ENCODE results near the gene SSB.
A peak's percentile ranks its signal among the peaks of the same experiment; 100 is the strongest.
"Not testable (repeated sequence)": the region's sequence is repeated elsewhere in the genome, so short reads cannot be mapped to it uniquely, and the experiment has no call there.

SSB gene
- total RNA-seq: 128 to 134 reads per million in 2 donors

DNA sequence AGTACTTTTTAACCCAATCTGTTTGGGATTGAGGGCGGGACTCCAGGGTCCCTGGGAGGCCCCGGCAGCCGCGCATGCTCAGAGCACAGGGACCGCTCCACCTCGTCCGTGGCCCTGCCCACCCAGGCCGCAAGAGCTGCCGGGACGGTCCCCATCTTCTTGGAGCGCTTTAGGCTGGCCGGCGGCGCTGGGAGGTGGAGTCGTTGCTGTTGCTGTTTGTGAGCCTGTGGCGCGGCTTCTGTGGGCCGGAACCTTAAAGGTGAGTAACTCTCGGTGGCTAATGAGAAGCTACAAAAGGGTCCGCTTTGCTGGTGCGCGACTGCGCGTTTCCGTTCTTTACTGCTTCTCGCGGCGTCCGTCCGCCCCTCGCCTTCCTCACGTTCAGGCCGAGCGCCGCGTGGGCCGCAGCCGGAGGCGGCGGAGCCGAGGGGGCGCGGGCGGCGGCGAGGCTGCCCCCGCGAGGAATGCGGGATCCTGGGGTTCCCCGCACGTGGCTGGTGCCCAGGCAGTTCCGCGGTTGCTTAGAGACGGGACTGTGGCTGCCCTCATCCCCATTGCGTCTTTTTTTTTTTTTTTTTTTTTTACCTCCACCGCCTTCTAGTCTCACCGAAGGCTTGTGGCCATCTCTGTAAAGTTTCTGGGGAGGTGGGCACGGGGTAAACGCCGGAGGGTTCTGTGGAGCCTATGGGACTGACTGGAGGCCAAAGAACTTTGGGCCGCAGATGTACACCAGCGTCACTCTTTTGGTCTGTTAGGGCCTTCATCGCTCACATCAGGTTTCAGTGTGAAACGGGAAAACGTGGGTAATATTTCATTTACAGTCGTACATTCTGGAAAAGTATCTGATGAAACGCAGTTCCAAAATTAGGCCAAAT, at the start of gene SSB:
TSS of gene SSB (plus strand) at position 154 of the 875 bp plus-strand sequence. CDS start 2,090 bp downstream, outside the sequence.
- DNase-seq: peak; percentile 88

DNA sequence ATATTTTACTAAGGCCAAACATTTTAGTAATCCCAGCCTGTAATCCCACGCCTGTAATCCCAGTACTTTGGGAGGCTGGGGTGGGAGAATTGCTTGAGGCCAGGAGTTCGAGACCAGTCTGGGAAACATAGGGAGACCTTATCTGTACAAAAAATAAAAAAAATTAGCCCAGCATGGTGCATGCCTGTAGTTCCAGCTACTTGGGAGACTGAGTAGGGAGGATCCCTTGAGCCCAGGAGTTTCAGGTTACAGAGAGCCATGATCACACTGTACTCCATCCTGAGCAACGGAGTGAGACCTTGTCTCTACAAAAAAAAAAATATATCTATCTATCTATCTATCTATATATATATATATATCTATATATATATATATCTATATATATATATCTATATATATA, 45.9 kb upstream of the SSB start:
- no peak for DNase-seq

DNA sequence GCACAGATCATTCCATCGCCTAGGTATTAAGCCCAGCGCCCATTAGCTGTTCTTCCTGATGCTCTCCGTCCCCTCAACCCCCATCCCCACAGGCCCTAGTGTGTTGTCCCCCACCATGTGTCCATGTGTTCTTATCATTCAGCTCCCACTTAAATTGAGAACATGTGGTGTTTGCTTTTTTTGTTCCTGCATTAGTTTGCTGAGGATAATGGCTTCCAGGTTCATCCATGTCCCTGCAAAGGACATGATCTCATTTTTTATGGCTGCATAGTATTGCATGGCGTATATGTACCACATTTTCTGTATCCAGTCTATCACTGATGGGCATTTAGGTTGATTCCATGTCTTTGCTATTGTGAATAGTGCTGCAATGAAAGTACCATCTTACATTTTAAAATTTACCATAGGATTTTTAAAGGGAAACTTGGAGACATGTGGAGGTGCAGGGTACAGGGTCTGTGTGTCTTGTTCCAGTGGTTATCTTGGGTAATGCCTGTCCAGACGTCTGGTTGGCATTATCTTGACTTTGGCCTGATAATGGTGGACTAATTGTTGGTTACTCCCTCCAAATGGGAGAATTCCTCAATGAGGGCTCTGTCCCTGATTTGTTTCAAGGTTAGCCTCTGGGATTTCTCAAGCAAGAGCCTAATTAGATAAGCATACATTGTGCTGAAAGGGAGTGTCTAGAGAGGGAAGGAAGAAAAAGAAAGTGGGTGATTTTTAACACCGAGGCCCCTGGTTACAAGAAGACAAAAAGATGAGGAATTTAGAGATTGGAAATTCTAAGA, 43.4 kb upstream of the SSB start:
- DNase-seq: no peak

DNA sequence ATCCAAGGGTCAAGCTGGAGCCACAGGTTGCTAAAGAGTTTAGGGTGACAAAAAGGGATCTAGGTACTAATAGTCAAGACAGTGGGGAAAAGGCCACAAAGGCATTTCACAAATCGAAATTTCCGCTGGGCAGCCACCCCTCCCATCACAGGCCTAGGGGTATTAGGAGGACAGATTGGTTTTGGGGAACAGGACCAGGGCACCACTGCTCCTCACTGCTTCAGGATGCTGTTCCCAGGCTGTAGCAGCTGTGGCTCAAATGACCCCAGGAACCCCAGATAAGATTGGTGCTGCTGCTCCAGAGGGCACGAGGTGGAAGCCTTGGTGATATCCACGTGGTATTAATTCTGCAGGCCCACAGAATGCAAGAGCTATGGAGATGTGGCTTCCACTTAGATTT, 42.3 kb upstream of the SSB start:
- no peak for DNase-seq

DNA sequence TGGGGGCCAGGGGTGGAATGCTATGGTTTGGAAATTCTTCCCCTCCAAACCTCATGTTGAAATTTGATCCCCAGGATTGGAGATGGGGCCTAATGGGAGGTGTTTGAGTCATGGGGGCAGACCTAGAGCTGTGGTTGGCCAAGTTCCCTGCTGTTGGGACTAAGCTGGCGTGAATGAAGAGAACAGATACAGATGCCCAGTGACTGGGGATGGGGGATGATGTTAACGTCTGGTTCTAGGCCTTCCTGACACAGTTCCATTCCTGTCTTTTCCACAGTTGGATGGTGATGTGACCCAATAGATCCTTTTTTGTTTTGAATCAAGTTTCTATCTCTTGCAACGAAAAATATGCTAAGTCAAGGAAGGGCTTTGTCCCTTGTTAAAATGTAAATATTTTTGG, 41.3 kb upstream of the SSB start:
- DNase-seq: no peak

DNA sequence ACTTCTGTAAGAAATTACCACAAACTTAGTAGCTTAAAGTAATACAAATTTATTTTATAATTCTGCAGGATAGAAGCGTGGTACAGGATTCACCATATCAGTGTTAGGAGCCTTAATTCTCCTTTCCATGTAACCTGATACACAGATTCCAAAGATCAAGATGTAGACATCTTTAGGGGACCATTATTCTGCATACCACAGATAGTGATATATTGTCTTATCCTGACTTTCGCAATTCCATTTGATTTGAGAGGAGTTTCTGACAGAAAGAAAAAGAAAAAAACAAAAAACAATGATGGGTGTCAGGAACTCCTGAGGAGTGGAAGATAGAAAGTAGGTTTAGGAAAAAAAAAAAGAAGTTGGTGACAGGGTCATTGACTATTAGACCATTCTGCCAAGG, 40.9 kb upstream of the SSB start:
- no peak for DNase-seq

DNA sequence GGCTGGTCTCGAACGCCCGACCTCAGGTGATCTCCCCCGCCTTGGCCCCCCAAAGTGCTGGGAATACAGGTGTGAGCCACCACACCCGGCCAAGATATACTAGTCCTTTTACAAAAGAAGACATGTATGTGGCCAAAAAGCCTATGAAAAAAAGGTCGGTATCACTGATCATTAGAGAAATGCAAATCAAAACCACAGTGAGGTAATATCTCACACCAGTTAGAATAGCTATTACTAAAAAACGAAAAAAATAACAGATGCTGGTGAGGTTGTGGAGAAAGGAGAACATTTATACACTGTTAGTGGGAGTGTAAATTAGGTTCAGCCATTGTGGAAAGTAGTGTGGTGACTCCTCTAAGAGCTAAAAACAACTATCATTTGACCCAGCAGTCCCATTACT, 38.7 kb upstream of the SSB start:
- DNase-seq: no peak

DNA sequence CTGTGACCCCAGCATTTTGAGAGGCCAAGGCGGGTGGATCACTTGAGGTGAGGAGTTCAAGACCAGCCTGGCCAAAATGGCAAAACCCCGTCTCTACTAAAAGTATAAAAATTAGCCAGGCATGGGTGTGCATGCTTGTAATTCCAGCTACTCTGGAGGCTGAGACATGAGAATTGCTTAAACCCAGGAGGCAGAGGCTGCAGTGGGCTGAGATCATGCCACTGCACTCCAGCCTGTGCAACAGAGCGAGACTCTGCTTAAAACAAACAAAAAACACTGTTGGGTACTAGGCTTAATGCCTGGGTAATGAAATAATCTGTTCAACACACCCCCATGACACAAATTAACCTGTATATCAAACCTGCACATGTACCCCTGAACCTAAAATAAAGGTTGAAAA, 37.9 kb upstream of the SSB start:
- DNase-seq: not testable (repeated sequence)

DNA sequence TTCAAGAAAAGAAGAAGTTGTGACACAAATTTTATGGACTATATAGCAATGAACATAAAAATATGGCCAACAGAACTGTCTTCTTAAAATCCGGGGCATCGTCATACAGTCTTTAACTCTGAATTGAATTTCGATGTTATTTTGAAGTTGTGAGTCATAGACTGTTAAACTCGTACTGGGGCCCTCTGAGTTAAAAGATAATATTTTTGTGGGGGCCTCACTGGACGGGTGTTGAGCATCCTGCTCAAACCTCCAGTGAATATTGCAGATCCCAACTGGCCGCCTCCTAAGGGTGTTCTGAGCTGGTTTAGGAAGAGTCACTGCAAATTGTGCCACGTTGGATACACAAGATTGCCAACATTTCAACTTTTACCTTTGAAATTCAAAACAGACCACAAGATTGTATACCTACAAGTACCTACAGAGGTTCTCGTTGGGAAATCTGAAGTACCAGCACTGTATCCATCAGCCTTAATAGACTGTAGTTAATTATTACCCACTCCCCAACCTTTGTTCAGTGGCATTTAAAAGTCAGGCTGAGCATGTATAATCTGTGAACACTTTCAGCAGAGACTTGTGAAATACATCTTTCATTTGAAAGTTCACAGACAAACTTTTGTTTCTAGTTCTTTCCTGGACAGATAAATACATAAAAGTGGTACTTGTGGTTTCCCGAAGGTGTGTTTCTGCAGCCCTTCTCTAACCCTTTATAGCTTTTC, 37.3 kb upstream of the SSB start:
- DNase-seq: no peak

DNA sequence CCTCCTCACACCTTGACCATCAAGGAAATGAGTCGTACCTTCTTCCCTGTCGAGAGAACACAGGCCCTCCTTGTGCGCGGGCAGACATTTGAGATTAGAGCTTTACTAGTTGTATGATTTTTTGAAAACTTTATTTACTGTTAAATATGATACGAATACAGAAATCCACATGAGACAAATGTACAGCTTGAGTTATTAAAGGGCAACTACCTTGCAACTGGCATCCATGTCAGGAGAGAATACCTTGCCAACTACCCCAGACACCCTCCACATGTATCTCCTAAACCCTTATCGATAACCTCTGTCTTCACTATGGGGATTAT, 36.7 kb upstream of the SSB start:
- DNase-seq: no peak

DNA sequence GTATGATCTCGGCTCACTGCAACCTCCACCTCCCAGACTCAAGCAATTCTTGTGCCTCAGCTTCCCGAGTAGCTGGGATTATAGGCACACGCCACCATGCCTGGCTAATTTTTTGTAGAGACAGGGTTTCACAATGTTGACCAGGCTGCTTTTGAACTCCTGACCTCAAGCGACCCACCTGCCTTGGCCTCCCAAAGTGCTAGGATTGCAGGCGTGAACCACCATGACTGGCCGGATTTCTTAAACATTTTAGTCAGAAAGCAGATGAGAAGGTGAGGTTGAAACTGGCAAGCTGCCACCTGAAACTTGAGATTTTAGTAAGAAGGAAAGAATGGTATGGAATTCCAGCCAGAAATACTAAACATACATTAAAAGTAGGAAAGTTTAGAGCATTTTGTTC, 33.1 kb upstream of the SSB start:
- no peak for DNase-seq

DNA sequence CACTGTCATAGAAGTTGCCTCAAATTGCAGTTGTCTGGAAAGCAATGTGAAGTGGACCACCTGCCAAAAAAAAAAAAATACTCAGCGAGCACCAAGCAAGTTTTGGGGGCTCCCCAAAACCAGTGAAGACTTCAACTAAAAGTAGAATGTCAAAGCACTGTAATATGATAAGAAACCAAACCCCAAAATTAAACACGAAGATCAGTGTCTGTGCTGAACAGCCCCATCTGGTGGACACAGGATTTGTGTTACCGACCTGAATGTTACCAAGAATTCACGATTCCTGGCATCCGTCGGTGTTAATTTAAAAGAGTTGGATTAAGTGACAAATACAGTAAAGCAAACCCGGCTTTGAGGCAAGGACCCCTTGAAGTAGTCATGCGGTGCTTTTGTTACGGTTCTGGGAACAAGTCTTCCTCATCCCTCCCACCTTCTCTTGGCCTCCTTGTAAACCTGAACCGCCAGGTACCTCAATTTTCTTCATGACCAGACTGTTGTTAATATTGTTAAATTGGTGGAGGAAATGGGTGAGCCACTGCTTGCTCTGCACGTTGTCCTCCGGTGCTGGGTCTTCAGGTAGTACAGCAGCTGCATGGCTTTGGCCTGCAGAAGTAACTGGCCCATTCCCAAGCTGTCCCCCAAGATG, 31.3 kb upstream of the SSB start:
- DNase-seq: no peak

DNA sequence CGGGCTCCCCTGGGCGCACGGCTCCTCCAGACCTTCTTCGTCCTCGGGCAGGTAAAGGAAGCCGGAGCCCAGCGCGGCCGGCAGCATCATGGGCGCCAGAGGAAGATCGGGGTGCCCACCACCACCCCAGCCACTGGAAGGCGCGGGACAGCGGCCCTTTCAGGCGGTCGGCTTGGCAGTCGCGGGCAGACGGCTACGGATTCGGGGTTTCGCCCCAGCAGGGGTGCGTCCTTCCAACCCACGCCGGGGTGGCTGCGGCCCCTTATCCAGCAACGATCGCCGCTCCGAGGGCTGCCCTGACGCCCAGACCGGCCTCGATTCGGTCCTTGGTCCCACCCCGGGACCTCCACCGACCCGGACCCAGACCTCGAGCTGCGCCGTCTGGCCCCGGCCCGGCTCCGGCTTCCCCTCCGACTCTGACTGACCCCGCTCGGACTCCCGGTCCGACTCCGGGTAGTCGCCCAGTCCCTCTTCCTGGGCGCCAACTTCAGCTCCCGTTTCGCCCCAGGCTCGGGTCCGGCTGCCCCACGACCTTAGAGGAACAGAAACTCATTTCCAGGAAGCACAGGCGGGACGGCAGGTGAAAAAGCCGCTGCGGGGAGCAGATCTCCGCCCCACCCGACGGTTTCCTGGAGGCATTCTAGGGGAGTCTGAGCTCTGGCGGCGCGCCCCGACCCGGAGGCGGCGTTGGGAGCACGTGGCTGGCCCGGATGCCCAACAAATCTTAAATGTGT, 30.2 kb upstream of the SSB start:
- peak; percentile 10 for DNase-seq

DNA sequence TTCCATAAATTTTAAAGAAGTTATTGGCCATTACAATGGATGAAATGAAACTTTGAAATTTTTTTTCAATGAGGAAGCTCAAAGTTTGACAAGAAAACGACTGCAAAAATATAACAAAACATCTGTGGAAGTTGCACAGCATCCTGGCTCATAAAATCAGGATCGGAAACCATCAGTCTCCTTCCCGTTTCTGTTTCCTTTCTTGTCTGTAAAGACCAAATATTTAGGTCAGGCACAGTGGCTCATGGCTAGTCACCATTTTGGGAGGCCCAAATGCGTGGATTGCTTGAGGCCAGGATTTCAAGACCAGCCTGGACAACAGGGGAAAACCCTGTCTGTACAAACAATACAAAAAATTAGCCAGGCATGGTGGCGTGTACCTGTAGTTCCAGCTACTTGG, 27.6 kb upstream of the SSB start:
- no peak for DNase-seq

DNA sequence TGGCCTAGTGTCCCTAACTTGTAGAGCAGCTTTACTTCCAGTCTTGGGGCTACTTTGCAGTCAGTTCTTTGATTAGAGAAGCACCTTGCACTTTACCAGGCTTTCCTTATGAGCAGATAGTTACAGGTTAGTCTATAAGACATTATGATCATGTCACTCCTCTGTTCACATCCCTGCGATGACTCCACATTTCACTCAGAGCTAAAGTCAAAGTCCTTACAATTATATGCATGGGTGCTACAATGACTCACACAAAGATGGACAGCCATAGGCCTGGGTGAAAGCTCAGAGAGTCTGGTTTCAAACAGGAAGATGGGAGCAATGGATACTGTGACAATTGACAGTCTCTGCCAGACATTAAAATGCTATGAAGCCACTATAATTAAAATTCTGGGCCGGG, 27.1 kb upstream of the SSB start:
- no peak for DNase-seq

DNA sequence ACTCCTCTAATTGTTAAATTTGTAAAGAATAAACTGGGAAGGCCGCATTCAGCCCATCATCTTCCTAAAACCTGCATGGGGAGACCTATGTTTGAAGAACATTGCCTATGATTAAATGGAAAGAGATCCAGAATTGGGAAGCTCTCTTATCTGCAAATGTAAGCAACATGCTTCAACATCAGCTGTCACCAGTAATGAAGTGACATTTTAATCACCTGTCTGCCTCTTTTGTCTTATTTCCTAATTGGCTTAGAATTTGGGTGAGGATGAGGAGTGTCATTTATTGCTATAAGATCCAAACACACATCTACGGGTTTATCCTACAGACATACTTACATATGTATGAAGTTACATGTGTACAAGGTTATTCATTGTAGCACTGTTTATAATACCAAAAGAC, 26.0 kb upstream of the SSB start:
- DNase-seq: no peak

DNA sequence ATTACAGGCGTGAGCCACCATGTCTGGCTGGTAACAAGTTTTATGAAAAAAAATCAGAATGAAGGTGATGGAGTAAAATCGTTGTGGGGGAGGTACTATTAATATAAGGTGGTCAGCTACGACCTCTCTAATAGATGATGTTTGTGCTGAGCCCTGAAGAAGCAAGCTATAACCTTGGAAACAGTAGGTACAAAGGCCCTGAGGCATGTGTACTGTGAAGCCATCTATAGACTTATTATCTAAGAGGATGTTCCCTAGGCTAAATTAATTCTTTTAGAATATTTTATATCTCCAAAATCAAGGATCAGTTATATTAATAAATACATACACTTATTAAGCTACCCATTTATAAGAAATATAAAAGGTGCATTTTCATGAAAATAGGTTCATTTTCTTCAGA, 23.3 kb upstream of the SSB start:
- no peak for DNase-seq

DNA sequence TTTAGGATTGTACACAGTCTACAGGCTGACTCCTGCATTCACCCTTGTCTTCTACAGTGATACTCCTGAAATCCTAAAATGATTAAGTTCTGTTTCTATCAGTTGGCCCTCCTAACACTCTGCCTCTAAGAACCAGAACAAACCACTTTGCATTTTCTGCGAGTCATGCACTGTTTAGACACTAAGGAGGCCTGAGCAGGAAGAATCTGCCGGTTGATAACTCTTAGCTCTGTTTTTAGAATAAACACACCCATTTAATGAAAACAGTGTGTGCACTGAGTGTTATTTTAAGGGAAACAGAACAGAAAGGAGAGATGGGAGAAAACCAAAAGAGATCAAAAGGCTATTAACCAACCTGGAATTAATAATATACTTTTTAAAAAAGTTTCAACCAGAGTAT, 22.9 kb upstream of the SSB start:
- no peak for DNase-seq

DNA sequence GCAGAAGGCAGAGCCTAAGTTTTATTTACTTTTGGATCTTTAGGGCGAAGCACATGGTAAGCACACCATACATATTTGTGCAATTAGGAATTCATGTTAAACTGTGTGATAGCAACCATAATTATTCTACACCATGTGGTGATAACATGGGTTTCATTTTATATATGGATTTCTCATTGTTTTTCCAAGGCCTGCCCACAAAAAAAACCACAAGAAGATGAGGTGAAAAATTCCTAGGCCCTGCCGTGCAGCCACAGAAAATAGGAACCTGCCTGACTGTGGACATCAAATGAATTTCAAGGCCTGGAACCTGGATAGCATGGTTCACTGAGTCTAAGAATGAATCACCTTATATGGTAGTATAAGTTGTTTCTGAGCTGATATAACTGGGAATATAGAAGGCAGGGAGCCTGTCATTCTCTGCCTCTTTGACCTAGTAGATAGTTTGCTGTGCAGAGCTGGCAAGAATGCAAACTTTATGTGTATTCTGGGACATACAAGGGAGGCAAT, 22.4 kb upstream of the SSB start:
- no peak for DNase-seq

DNA sequence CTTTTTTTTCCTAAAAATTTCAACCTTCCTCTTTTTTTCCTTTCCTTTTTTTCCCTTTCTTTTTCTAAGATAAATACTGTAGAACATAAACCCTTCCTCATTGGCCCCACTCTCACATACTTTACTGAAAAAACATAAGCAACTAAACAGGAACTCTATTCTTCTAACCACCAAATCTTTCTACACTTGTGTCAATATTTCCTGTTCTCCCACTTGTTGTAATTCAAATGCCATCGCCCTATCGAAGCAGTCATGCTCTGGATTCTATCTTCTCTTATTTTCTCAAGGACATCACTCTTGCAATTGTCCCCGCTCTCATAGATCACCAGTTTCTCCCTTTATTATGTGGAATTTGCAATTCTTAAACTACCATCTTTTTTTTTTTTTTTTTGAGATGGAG, 20.2 kb upstream of the SSB start:
- DNase-seq: no peak

DNA sequence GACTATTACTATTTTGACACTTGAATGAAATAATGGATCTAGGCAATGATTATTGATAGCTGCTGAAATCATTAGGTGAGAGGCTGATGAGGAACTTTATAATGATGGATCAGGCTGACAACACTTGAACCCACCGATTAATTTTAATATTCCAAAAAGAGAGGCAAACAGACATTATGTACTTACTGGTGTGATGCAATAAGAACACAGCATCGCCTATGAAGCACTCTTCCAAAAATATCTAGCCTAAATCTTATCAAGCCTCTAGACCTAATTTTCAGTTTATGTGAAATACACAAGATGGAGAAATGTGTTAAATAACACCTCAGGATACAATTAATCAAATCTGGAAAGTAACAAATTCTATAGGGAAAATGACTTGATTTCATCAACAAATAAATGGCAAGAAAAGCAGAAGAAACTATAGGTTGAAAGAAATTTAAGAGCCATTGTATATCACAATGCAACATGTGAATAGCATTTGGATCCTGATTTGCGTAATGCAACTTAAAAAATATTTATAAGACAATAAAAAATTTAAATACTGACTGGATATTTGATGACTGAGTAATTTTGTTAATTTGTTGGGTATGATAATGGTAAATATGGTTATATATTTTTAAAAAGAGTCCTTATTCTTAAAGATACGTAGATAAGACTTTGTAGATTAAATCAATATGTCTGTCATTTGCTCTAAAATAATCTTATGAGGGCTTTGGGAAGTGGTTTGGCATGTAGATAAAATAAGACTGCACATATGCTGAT, 17.2 kb upstream of the SSB start:
- DNase-seq: no peak

Data from activated gamma-delta T cell (primary cell).